ENCODE data around the gene FAM174C.

Gene FAM174C

DNA sequence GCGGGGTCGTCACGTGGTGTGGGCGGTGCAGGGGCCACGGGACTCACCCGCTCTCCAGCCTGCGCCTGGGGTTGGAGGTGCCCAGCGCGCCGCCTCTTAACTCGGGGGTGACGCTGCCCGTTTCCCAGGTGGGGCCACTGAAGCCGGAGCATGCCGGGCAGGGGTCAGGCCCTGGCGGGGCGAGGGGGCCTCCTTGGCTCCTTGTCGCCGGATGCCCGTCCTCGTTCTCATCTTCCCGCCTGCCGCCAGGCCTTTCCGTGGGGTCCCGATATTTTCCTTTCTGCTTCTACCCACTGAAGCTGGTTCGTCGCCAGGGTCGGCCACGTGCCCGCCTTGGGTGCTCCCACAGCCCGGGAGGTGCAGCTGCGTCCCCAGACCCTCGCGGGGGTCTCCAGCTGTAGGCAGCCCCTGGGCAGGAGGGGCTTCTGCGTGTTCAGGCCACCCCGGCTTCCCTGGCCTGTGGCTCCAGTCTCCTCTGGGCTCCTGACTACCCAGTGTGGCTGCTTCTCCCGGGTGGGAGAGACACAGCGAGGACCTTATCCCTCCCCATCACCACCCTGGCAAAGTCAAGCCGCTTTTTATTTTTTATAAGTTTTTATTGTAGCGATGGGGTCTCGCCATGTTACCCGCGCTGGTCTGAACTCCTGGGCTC lies 772 bp downstream of the FAM174C start:
- no peak for DNase-seq

DNA sequence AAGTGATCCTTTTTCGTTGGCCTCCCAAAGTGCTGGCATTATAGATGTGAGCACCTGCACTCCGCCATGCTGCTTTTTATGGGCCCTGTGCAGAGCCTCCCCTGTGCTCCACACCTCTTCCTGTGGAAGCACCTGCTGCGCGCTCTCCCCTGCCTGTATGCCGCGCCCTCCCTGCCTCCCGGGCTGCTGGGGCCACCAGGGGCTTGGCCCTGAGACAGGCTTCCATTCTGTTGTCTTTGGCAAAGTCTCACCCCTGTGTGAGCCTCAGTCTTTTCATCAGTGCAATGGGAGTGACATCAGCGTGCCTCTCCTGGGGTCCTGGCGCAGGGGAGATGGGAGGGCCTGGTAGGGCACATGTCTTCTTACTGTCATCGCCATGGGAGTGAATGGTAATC lies 1.3 kb downstream of the FAM174C start:
- DNase-seq = no peak

DNA sequence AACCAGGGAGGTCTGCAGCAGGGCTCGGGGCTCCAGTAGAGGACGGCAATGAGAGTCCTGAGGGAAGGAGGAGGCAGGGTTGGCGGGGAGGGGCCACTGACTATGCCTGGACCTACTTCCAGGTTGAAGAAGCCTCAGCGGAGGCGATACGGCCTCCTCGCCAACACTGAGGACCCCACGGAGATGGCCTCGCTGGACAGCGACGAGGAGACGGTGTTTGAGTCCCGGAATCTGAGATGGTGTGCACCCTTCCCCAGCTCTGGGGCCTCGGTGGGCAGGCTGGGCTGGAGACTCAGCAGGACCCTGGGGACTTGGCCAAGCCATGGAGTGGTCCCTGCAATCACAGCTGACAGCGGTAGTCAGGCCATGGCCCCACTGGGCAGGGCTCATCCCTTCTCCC lies 1.7 kb downstream of the FAM174C start:
- DNase-seq = no peak

DNA sequence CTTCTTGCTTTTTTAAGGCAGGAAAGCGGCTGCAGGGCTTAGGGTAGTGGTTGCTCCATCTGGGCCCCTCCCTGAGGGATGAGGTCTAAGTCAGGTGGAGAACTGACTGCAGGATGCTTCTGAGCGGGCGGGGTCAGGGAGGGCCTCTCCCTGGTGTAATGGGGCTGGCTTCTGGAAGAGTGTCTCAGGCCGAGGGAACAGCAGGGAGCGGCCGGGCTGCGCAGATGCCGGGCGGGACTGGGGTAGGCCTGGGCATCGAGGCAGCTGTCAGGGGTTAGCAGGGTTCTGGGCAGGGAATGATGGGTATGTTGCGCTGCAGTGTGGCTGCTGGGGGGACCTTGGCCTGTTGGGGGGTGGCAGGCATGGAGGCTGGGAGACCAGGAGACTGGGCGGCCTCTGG lies 2.7 kb downstream of the FAM174C start:
- DNase-seq = no peak

- DNase-seq = no peak
Measured at GRCh38 chr19:1278713-1279660, 3.7 kb downstream of the FAM174C start.

- no peak for DNase-seq
Measured at GRCh38 chr19:1279782-1280341, 4.5 kb downstream of the FAM174C start.

DNA sequence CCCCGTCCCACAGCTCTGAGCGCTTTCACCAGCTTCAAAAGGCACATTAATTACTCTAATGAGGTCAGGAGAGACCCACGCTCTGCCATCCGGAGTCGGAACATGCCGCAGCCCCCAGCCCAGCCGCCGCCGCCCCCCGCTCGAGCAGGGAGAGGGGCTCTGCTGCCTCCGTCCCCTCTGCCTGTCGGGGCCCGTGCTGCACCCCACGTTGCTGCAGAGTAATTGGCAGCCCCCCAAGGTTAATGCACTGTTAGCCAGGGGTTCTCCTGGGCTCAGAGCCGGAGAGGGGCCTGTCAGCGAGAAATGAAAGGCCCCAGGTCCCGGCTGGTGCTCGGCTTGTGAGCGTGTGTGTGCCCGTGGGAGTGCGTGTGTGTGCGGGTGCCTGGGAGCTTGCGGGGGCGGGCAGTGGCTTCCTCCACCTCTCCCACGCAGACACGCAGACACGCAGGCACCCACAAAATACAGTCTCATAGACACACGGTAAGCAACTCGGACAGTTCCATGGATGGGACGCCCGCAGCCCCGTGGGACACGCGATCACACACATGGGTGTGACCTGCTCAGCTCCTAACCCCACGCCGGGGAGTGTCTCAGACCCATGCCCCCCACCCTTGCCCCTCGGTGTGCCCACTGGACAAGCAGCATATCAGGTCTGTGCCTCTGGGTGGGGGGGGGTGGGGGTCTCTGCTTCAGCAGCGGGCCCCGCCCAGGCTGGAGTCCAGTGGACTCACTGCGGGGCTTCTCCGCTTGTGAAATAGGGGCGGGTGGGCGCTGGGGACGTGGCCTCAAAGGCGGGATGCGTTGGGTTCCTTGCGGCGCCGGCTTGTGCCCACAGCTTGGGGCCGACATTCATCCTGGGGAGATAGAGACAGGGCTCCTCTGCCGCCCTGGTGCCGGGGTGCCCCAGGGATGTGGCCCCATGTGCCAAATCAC lies 5.6 kb downstream of the FAM174C start:
- DNase-seq = no peak

DNA sequence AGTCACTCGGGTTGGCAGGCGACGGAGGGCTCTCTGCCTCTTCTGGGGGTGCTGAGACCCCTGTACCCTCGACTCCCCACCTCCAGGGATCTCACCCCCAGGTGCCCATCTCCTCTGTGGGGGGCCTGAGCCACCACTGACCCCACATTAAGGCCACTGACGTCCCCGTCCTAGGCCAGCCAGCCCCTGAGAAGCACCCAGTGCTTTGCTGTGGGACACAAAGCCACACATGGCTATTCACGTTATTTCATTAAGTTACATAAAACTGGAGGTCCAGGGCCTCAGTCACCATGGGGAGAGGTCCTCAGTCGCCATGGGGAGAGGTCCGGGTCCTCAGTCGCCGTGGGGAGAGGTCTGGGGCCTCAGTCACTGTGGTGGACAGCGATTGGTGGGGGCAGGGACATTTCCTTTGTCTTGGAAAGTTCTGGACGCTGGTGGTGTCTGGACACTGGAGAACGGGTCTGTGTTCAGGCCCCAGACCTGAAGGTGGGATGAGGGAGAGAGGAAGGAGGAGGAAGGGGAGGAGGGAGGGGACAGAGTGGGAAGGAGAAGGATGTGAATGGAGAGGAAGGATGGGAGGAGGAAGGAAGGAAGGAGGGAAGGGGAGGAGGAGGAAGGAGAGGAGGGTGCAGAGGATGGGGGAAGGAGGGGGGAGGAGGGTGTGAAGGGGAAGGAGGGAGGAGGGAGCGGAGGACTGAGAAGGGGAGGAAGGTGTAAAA lies 6.4 kb downstream of the FAM174C start:
- no peak for DNase-seq

DNA sequence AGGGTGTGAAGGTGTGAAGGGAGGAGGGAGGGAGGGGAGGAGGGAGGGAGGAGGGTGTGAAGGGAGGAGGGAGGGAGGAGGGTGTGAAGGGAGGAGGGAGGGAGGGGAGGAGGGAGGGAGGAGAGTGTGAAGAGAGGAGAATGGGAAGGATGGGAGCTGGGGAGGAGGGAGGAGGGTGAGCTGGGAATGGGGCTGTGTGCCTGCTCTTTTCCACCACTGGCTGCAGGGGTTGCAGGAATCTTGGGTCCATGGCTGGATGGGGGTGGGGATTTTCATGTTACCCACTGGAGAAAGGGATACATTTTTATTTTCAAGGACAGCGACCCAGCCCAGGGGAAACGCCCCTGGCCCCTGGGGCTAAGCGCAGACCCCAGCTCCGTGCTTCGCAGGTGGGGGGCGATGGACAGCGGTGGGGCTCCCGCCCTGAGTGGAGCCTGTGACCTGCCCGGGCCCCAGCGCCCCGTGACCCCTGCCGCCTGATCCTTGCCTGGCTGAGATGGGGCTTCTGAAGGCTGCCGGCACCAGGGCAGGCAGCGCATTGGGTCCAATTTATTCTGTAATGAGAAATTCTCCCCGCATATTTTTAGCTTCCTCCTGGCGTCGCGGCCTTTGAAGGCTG lies 7.4 kb downstream of the FAM174C start:
- no peak for DNase-seq

GRCh38 chr19:1283207-1283916 lies 8.0 kb downstream of the FAM174C start:
- DNase-seq = no peak

DNA sequence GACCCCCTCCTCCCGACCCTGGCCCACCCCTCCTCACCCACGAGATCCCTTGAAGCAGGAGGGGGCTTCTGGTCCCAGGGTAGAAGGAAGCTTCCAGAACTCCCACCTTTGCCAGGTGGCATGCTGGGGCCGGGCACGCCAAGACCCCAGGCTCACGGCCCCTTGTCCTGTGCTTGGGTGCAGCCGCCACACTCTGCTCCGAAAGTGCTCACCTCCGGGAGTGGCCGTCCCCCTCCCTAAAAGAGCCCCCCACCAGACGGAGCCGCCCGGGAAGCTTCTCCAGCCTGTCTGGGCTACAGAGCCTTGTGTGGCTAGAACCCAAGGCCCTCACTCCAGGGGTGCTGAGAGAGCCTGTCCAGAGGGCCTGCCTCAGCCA lies 8.6 kb downstream of the FAM174C start:
- no peak for DNase-seq

GRCh38 chr19:1284293-1284978 lies 9.1 kb downstream of the FAM174C start:
- no peak for DNase-seq

GRCh38 chr19:1284979-1285736 lies 9.8 kb downstream of the FAM174C start:
- DNase-seq = no peak

DNA sequence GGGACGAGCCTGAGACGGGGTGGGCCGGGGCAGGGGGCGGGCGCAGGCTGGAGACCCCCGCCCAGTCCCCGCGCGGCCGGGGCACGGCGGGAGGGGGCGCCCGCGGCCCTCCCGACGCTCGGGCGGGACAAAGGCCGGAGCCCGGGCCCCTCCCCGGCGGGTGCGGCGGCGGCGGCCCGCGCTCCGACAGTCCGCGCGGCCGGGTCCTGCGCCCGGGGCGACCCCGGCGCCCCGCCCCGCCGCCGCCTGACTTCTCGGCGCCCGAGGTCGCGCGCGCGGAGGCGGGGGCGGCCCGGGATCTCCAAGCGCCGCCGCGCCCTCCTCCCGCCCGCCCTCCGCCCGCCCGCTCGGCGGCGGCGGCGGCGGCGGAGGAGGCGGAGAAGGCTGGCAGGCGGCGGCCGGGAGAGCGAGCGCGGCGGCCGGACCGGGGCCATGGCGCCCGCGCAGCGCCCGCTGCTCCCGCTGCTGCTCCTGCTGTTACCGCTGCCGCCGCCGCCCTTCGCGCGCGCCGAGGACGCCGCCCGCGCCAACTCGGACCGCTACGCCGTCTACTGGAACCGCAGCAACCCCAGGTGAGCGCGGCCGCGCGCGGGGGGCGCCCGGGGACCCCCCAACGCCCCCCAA lies 10.5 kb downstream of the FAM174C start, which contains the start of gene EFNA2:
EFNA2 (plus strand) TSS at position 137 of the 624 bp plus-strand sequence; CDS start at position 433, 296 bp downstream.
- DNase-seq = no peak

GRCh38 chr19:1286487-1287353 lies 11.4 kb downstream of the FAM174C start:
- no peak for DNase-seq

DNA sequence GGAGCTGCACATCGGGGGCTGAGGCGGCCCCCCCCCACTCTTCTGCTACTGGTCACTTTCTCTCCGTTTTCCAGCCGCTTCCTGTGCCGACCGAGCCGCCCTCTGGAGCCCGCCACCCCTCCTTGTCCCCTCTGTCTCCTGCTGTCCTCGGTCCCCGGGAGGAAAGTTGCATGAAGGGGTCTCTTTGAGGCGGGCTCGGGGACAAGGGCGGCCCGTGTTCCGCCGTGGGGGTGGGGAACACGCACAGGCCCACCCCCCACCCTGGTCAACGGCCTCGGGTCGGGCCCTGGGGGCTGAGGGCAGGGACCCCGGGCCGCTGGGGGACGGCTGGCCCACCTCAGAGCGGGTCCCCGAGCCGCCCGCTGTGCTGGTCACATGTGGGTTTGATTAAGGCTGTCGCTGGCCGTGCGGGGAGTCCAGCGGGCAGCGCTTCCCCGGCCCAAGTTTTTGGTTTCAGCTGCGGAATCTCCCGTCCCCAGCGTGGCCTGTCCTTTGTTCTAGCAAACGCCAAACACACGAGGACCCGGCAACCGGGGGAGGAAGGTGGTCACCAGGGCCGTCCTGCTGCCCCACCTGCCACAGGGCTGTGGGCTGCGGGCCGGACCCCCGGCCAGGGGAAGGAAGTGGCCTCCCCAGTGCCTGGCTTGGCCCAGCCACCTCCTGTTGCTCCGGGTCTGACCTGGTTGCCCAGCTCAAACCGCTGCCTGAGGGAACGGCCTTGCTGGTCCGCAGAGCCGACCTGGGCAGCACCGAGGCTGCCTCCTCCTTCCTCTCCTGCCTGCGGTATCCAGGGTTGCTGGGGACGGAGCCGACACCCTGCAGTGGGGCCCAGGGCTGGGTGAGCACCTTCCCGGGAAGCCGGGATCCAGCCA lies 12.3 kb downstream of the FAM174C start:
- no peak for DNase-seq

DNA sequence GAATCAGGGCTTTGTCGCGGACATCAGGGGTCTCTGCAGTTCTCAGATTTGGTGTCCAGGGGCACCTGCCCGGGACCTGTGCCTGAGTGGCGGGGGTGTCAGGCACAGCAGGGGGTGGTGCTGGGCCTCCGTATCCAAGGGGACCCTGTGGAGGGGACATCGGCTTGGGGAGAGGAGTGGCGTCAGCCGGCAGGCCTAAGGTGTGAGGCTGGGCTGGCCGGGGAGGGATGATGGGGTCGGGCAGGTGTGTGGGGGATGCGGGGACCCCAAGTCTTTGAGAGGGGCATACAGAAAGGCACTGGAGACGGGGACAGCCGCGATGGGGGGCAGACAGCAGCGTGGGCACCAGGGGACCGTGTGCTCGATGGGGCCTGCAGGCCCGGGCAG lies 12.9 kb downstream of the FAM174C start:
- DNase-seq = no peak
